ENCODE data around the gene SH3YL1.

The SH3YL1 gene

DNA sequence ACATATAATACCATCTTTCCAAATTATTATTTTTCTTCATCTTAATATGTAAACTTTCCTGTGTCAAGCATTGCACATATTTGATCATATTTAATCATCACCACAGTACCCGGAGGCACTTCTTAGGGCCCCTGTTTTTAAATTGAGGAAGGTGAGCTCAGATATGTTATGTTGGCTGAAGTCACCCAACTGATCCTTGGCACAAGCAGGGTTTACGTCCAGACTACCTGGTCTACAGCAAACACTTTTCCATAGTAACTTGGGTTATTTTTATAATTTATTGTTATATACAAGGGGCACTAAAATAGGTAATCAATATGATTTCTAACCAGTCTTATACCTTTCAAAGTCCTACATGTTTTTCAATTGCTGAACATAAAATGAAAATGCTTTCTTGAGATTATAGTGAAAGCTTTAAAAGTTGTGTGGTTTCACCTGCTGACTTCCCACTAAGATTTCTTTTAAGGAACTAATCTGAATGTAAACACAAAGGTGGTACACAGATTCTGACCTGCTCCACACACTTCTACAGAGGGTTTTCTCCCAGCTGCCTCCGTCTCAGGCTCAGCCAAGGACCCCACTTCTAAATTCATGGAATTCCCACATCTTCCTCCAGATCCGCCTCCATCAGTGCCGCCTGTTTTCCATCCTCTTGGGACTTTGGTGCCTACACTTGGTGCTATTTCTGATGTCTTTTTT is 52.2 kb downstream of the SH3YL1 start:
- DNase-seq: no peak

DNA sequence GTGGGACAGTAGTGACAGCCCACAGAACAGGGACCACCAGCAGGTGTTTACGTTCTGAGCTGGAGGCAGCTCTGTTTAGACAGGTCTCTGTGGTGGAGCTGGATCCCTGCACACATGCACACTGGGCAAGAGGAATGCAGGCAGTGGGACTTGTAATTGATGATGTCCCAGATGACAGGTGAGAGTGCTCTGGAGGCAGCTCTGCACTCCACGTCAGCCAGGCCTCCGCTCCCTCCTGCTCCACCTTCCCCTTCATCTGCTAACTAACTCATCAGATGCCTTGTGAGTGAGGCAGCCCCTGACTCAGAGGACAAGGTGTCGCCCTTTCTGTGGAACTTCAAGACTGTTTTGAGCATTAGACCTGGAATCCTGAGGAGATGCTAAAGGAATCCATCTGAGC is 53.2 kb downstream of the SH3YL1 start:
- no peak for DNase-seq

DNA sequence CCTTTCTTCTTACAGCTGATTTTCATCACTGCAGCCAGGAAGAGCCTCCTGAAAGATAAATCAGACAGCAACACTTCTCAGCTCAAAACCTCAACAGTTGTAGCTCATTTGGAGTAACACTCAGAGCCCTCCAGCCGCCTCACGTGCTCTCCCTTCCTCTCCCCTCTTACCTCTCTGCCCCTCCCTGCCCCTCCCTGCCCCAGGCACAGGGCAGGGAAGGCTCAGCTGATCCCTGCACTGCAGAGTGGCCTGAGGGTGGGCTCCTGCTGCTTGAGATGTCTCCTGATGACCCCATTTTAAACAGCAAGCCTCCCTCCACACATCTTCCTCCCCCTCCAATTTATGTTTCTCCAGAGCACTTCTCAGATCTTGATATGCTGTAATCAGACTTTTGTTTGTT is 54.4 kb downstream of the SH3YL1 start:
- DNase-seq: no peak

GRCh38 chr2:208335-208734 is 55.5 kb downstream of the SH3YL1 start:
- DNase-seq: no peak

DNA sequence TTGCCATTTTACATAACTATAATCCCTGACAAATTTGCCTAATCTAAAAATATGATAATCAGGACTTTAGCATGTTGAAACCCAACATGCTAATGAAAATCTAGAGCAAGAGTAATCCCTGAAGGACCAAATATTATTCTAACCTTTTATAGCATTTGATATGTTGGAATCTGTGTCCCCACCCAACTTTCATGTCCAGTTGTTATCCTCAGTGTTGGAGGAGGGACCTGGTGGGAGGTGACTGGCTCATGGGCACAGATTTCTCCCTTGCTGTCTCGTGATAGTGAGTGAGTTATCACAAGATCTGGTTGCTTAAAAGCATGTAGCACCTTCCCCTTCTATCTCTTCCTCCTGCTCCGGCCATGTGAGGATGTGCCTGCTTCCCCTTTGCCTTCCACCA is 59.8 kb downstream of the SH3YL1 start:
- DNase-seq: no peak

- DNase-seq: no peak
Observed at GRCh38 chr2:203401-203800, 60.4 kb downstream of the SH3YL1 start.

DNA sequence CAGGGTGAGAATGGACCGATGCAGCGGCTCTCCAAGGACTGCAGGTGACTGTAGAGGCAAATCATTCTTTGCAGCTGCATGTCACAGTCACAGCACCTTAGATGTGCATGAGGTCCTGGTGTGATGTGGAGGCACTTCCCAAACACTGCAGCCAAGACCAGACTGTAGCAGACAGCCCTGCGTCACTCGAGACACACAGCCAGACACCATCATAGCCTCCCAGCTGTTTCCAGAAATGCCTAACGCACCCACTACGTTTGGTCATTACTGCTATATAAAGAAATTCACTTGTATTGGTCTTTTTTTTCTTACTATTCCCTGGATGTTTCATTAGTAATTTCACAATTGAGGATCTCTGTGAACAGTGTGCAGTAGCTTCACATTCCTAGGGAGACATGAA is 60.9 kb downstream of the SH3YL1 start:
- no peak for DNase-seq

DNA sequence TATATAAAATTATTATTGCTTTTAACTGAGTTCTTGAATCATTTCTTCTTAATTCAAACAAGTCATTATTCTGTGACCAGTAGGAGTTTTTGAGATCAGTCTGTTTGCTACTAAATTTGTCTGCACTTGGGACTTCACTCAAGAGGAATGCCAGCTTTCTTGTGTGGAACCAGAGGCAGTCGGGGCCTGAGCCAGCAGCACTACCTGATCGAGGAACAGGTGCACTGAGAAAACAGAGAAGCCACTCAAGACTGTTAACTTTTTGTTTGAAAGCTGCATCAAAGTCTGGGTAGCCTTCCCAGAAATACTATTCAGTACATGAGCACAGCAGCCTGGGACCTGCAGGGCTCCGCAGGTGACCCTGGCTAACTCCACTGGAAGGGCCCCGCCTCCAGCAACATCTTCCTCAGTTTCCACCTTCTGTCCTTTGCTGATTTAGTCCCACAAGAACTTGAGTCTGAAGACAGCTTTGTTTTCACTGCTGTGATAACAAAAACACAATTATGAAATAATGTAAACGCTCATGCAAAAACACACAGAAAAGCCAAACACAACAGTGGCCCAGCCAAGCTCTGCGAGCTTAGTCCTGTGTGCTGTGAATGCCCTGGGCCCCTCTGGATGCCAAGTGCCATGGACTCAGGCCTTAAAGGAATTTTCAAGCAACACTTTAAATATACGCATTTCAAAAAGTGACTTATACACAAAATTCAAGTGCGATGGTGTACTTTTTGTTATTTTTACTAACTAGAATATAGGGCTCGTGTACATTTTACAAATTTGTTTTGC is 62.0 kb downstream of the SH3YL1 start:
- DNase-seq: no peak

GRCh38 chr2:199041-199966 is 64.5 kb downstream of the SH3YL1 start:
- no peak for DNase-seq

- DNase-seq: no peak
Observed at GRCh38 chr2:196406-196805, 67.4 kb downstream of the SH3YL1 start.

DNA sequence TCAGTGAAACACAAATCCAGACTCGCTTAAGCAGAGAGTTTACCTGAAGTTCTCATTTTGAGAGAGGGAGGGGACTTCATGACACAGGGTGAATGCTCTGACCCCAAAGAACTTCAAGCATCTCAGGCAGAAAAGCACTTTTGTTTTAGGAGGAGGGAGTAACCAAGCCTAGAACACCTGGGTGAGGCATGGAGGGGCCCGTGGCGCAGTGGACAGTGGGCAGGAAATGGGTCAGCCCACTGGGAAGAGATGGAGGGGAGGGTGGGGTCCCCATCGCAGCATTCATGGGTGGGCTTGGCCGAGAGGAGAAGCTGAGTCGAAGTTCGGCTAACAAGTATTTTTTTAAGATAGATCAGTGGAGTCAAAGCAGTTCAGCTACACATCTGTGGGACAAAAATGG is 67.9 kb downstream of the SH3YL1 start:
- no peak for DNase-seq

DNA sequence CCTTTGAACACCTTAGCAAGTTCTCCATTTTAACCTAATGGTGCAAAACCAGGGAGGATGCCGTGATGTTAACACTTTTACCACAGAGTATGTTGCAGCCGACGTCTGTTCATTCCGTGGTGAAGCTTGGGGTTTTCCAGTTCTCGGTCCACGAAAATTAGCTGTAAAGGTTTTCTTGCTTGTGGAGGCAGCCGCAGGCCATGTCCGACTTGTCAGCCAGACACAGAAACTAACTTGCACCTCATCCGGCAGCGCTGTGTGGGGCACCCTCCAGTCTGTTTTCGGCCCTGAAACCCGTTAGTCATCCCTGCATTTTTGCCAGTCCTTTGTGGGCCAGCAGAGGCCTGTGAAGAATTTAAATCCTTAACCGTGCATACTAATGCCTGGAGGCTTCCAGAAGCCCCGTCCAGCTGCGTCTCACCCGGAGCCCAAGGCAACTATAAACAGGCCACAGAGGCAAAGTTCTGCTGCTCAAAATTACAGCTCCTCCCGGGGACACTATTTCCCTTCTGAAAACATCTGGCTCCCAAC is 70.6 kb downstream of the SH3YL1 start:
- no peak for DNase-seq

DNA sequence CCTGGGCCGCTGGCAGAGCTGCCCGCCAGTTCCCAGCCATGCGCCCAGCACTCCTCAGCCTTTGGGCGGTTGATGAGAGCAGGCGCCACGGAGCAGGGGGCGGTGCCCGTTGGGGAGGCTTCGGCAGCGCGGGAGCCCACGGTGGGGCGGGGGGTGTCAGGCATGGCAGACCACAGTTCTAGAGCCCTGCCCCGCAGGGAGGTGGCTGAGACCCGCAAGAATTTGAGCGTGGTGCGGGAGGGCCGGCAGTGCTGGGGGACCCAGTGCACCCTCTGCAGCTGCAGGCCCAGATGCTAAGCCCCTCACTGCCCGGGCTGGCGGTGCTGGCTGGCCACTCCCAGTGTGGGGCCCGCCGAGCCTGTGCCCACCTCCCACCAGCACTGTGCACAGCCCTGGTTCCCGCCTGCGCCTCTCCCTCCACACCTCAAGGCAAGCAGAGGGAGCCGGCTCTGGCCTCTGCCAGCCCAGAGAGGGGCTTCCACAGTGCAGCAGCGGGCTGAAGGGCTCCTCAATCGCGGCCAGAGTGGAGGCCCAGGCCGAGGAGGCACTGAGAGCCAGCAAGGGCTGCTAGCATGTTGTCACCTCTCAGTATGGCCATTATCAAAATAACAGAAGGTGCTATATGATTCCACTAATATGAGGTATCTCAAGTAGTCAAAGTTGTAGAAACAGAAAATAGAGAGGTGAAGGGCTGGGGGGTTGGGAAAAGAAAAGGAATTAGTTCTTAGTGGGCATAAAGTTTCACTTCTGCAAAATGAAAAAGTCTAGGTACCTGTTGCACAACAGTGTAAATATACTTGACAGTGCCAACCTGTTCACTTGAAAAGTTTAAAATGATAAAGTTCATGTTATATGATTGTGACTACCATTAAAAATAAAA is 72.3 kb downstream of the SH3YL1 start:
- no peak for DNase-seq

GRCh38 chr2:187825-188224 is 76.0 kb downstream of the SH3YL1 start:
- no peak for DNase-seq

DNA sequence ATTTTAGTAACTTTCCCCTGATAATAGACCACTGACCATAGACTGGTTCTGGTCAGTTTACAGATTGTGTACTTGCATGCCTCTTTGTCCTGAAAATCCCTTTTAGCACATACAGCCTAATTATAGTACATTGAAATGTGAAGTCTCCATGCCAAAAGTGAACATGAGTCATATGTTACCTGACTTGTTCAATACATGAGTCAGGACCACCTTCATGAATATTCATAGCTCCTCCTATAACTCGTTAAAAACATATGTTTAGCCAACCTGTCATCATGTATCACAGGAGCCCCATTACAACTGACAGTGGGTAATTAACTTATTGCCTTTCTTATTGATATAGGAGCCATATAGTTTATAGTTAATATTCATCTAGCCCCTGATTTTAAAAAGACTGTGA is 78.6 kb downstream of the SH3YL1 start:
- DNase-seq: no peak

DNA sequence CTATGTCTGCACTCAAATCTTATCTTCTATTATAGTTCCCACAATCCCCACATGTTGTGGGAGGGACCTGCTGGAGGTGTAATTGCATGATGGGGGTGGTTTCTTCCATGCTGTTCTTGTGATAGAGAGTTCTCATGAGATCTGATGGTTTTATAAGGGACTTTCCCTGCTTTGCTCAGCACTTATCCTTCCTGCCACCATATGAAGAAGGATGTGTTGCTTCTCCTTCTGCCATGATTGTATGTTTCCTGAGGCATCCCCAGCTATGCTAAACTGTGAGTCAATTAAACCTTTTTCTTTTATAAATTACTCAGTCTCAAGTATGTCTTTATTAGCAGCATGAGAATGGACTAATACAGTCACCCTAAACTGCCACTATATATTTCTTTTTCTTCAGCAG is 79.1 kb downstream of the SH3YL1 start:
- no peak for DNase-seq

DNA sequence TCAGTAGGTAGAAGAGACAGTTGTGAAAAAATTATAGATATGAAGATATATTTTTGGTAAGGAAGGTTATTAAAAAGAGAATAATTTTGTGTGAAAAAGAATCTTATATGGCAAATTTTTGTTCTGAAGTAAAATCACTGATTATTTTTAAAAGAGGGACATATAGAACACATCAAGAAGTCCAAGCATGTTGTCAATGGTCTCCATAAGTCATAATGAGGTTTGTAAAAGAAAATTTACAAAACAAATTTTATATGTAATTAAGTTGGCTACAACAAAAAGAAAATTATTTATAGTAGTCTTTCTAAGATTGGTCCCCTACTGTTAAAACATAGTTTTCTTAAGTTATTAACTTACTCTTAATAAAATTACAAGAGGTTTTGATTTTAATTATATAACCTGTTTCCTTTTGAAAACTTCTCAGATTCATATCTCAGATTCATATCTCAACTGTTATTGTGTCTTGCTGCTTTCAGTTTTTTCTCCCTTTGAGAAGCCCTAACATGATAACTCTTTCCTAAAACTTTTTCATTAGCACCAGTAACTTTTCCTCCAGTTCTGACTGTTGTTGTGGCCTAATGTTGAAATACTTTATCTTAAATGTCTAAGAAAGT is 81.2 kb downstream of the SH3YL1 start:
- DNase-seq: no peak

- DNase-seq: no peak
Observed at GRCh38 chr2:180311-180710, 83.5 kb downstream of the SH3YL1 start.

- DNase-seq: no peak
Observed at GRCh38 chr2:179886-180285, 83.9 kb downstream of the SH3YL1 start.

GRCh38 chr2:177733-178132 is 86.1 kb downstream of the SH3YL1 start:
- DNase-seq: no peak

DNA sequence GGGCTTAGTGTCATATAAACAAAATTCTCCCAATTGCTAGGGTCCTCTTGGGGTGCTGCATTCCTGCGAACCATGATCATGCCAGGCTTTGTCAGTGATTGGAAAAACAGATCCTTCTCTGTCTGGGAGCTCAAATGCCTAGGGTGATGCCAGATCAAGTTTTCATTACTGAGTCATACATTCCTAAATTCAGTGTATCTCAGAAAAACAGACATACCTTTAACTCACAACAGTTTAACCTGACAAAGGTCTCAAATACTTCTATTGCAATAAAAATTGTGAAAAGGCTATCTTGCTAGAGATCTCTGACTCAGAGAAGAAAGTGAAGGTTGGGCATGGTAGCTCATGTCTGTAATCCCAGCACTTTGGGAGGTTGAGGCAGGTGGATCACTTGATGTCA is 86.9 kb downstream of the SH3YL1 start:
- no peak for DNase-seq
